Right lobe of liver (tissue), 4 donors: ENCODE data around the gene NOM1.

Source experiments
- POLR2A ChIP-seq: fragments of 450-650 bp; IDR thresholded peaks from one replicate; pipeline ENCODE4 v1.6.1; 2017; ENCODE audit warnings: antibody characterized with exemption, mild to moderate bottlenecking
- TF ChIP-seq, protein P1 (sequence below), 4 donors: fragments of 200-600 bp in 3 of 4; fragments of 450-650 bp in 1 of 4; IDR thresholded peaks; one replicate each; pipeline versions ENCODE4 v1.5.1 to v1.8.0; 2016 to 2022; ENCODE audit warnings: antibody characterized with exemption in 4 of 4, mild to moderate bottlenecking in 2 of 4
- donor health status: DM: no; HTN: no; CAD: no.
- donor health status: DM: no; HTN: no; CAD: no.
- donor health status: DM: no; HTN: yes; CAD: no.

DNA sequence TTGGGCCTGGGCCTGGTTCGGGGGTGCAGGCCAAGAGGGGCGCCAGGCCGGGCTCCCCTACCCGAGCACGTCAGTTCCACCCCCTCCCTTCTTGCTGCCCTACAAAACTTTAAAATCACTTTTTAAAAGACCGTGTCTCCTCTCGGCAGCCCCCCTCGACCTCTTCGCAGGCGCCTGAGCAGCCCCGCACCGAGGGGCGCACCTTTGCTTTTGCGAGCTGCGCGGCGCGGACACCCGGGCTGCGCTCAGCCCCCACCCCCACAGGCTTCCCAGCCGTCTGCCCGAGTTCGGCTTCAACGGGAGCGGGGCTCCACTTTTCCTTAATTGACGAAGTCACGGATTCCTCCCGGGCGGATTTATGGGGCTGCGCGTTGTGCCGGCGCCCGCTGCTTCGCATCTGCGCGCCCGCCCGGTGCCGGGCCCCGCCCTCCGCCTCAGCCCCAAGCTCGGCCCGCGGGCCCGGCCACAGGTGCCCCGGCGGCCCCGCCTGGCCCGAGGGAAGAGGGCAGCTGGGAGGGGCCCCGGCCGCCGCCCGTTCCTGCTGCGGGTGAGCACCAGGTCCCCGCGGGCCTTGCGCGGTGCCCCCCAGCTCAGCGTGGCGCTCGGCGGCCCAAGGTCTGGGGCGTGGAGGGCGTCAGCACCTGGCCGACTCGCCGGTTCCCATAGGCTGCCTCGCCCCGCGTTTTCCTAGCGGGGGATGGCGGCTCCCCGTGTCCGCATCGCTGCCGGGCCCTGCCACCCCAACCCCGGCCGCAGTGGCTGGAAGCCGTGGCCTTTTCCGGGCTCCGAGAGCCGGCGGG lies 71.8 kb downstream of the NOM1 start:
- TF ChIP-seq, protein P1, sequence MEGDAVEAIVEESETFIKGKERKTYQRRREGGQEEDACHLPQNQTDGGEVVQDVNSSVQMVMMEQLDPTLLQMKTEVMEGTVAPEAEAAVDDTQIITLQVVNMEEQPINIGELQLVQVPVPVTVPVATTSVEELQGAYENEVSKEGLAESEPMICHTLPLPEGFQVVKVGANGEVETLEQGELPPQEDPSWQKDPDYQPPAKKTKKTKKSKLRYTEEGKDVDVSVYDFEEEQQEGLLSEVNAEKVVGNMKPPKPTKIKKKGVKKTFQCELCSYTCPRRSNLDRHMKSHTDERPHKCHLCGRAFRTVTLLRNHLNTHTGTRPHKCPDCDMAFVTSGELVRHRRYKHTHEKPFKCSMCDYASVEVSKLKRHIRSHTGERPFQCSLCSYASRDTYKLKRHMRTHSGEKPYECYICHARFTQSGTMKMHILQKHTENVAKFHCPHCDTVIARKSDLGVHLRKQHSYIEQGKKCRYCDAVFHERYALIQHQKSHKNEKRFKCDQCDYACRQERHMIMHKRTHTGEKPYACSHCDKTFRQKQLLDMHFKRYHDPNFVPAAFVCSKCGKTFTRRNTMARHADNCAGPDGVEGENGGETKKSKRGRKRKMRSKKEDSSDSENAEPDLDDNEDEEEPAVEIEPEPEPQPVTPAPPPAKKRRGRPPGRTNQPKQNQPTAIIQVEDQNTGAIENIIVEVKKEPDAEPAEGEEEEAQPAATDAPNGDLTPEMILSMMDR (IDR thresholded peaks at IDR 0.05), result no peak
- no peak for TF ChIP-seq POLR2A
